ENCODE measurements around the gene TMA7. TPM values are rescaled to one million over a fixed set of nuclear protein-coding genes. Genes with fewer than 3 reads are reported as not detected.

Gene TMA7
- total and polyA plus RNA-seq, 9 of the 15 experiments (the other 6 are each of a cell fraction or from before 2014, with no cell fraction given): 209 to 1,003 (median 486) TPM

- DNase-seq (ENCODE audit: extremely low read depth in 1 of 4, low spot score in 3 of 4): no peak
- POLR2A ChIA-PET: no interaction called here
- intact Hi-C loops (cut with micrococcal nuclease) (no loop called here), in situ Hi-C loops (cut with MboI) (no loop called here)
- no TSS peak for BruUV-seq (replicated peaks)
- H3K36me3 ChIP-seq (ENCODE audit: control insufficient read depth, insufficient read depth, low read length): peaks cover 49% of the 10 kb centered on the region
- H4K20me1 ChIP-seq (replicated peaks; ENCODE audit: control insufficient read depth, insufficient read depth, low read length): no peaks in the 10 kb centered on the region; the same call in 1 of the 2 replicates
- no peak overlapping the region for H2AFZ ChIP-seq (ENCODE audit: low read depth, low read length)
- H3K9ac ChIP-seq (ENCODE audit: insufficient read depth in 1 of 2, low read depth in 2 of 2, low read length in 2 of 2): no peak overlapping the region
- no peaks in the 10 kb centered on the region for H3K9me3 ChIP-seq (replicated peaks; ENCODE audit: control insufficient read depth, insufficient read depth, low read depth, low read length)
- no peak overlapping the region for H3K4me3 ChIP-seq
- peaks cover 0 to 4% of the 10 kb centered on the region in 2 experiments; a peak in 2 of 5 replicates for H3K4me1 ChIP-seq (replicated peaks in 1 of 2; ENCODE audit: control insufficient read depth in 2 of 2, insufficient read depth in 2 of 2, low read length in 2 of 2)
- no peaks in the 10 kb centered on the region for H3K27me3 ChIP-seq (ENCODE audit: control insufficient read depth in 2 of 2, insufficient read depth in 2 of 2, low read length in 2 of 2)
- FAIRE-seq: no peak
- H3K4me2 ChIP-seq (ENCODE audit: insufficient read depth, low read length): no peak overlapping the region
- no peak overlapping the region for H3K27ac ChIP-seq (ENCODE audit: extremely low read depth, low read depth, low read length)
- no peaks in the 10 kb centered on the region for H3K79me2 ChIP-seq (ENCODE audit: control insufficient read depth, insufficient read depth, low read length)
- no peaks in the 10 kb centered on the region for H3K9me1 ChIP-seq (ENCODE audit: control insufficient read depth, insufficient read depth, low read length)
- no peak for ATAC-seq
- CTCF ChIA-PET (ENCODE audit: low intra/inter-chr PET ratio): no interaction called here
- WGBS (ENCODE audit: insufficient coverage, low coverage, missing lambda C conversion rate): 98% methylated on average over 7 of the region's 7 CpGs
- TF ChIP-seq CCAR2 (IDR thresholded peaks at IDR 0.05; ENCODE audit: low read depth, low read length): no peak
- no peak for TF ChIP-seq HMG20B (CRISPR knock-in tag; IDR thresholded peaks at IDR 0.05)
- no peak for TF ChIP-seq WHSC1 (IDR thresholded peaks at IDR 0.05; ENCODE audit: low read length)
- TF ChIP-seq GABPA (tag; conservative IDR thresholded peaks at IDR 0.05; ENCODE audit: low read depth): no peak
- TF ChIP-seq MEIS2 (IDR thresholded peaks at IDR 0.05; ENCODE audit: partially characterized antibody): no peak
- TF ChIP-seq ARID4B (CRISPR knock-in tag; IDR thresholded peaks at IDR 0.05): no peak
- TF ChIP-seq TCF7 (IDR thresholded peaks at IDR 0.05; ENCODE audit: borderline replicate concordance): no peak
- TF ChIP-seq PRPF4 (IDR thresholded peaks at IDR 0.05; ENCODE audit: insufficient read depth, low read depth, low read length, poor library complexity, severe bottlenecking): no peak
- TF ChIP-seq TBL1XR1 (IDR thresholded peaks at IDR 0.05; ENCODE audit: low read length in 2 of 2): no peak
- no peak for TF ChIP-seq ZNF121 (CRISPR knock-in tag; conservative IDR thresholded peaks at IDR 0.05)
- TF ChIP-seq TGIF2 (CRISPR knock-in tag; IDR thresholded peaks at IDR 0.05): no peak
- TF ChIP-seq SNAPC5 (CRISPR knock-in tag; IDR thresholded peaks at IDR 0.05): no peak
- no peak for TF ChIP-seq ZNF695 (CRISPR knock-in tag; IDR thresholded peaks at IDR 0.05)
- TF ChIP-seq RNF219 (CRISPR knock-in tag; IDR thresholded peaks at IDR 0.05): no peak
- no peak for TF ChIP-seq ZBTB12 (CRISPR knock-in tag; IDR thresholded peaks at IDR 0.05)
Observed at GRCh38 chr3:48459773-48460516, 19.9 kb downstream of the TMA7 start.

Measured in K562 (cell line).